SK-N-SH (cell line): ENCODE results near the gene TBC1D2B. TPM values are rescaled to one million over a fixed set of nuclear protein-coding genes. Genes with fewer than 3 reads are reported as not detected.
"Not testable (repeated sequence)": the region's sequence is repeated elsewhere in the genome, so short reads cannot be mapped to it uniquely, and the experiment has no call there.

Experiments
- CTCF ChIA-PET: fragments of 300-600, 350-600 bp; formaldehyde crosslinking; extraction: SDS; loops from one replicate; lab custom pipeline; 2021; lab: Yijun Ruan, JAX
- POLR2A ChIA-PET: fragments of 350-600 bp; sonication (Branson Sonifier 250); formaldehyde crosslinking; extraction: SDS; loops from one replicate; lab custom pipeline; 2020; ENCODE audit warnings: antibody characterized with exemption, inconsistent platforms; lab: Yijun Ruan, JAX
- DNase-seq: peaks from one replicate; pipeline ENCODE4 v3.0.0; 2012
- H2AFZ ChIP-seq: fragments of 200-600 bp; sonication (generic); 2 replicates; pipeline ENCODE4 v1.8.1; 2016; ENCODE audit warnings: antibody characterized with exemption, mild to moderate bottlenecking, low read depth
- H3F3A ChIP-seq: fragments of 200-600 bp; sonication (generic); replicated peaks from 2 replicates; pipeline ENCODE3; 2016; ENCODE audit warnings: antibody characterized with exemption, mild to moderate bottlenecking; ENCODE audit not compliant: insufficient read depth
- H3K27ac ChIP-seq, 2 experiments: fragments of 200-500 bp in 1 of 2; fragments of 200-600 bp in 1 of 2; sonication (Bioruptor generic) in 1 of 2; sonication (generic), shearing (Covaris generic) in 1 of 2; 2 replicates each; pipeline versions ENCODE4 v1.5.1 to v1.6.1; 2014 to 2016; ENCODE audit warnings: low read depth in 2 of 2, inconsistent platforms in 1 of 2, low read length in 1 of 2, mild to moderate bottlenecking in 1 of 2, mixed read lengths in 1 of 2
- H3K27me3 ChIP-seq: fragments of 200-600 bp; sonication (generic), shearing (Covaris generic); 2 replicates; pipeline ENCODE4 v1.6.1; 2016; ENCODE audit warnings: mixed run types; ENCODE audit not compliant: insufficient read depth
- H3K36me3 ChIP-seq, 2 experiments: fragments of 200-500 bp in 1 of 2; fragments of 200-600 bp in 1 of 2; sonication (Bioruptor generic) in 1 of 2; sonication (generic) in 1 of 2; replicated peaks in 1 of 2; 2 replicates each; pipeline versions ENCODE3 to v1.5.1; 2014 to 2016; ENCODE audit warnings: low read length in 1 of 2, mild to moderate bottlenecking in 1 of 2; ENCODE audit not compliant: insufficient read depth in 2 of 2, control insufficient read depth in 1 of 2
- H3K4me1 ChIP-seq, 2 experiments: fragments of 200-500 bp in 1 of 2; fragments of 200-600 bp in 1 of 2; sonication (Bioruptor generic) in 1 of 2; sonication (generic), shearing (Covaris generic) in 1 of 2; 2 replicates each; pipeline versions ENCODE4 v1.5.1 to v1.6.1; 2014 to 2016; ENCODE audit warnings: low read depth in 1 of 2, low read length in 1 of 2, mixed run types in 1 of 2; ENCODE audit not compliant: insufficient read depth in 2 of 2, control insufficient read depth in 1 of 2
- H3K4me2 ChIP-seq: fragments of 200-600 bp; sonication (generic), shearing (Covaris generic); 2 replicates; pipeline ENCODE4 v1.6.1; 2017; ENCODE audit warnings: mixed run types
- H3K4me3 ChIP-seq, 2 experiments: fragments of 200-500 bp in 1 of 2; fragments of 200-600 bp in 1 of 2; sonication (Bioruptor generic) in 1 of 2; sonication (generic), shearing (Covaris generic) in 1 of 2; 2 replicates each; pipeline versions ENCODE4 v1.5.1 to v1.8.1; 2014 to 2016; ENCODE audit warnings: low read depth in 2 of 2, inconsistent platforms in 1 of 2, low read length in 1 of 2, mild to moderate bottlenecking in 1 of 2, mixed read lengths in 1 of 2, moderate library complexity in 1 of 2
- H3K79me2 ChIP-seq: fragments of 200-600 bp; sonication (generic); 2 replicates; pipeline ENCODE4 v1.8.1; 2017; ENCODE audit warnings: mild to moderate bottlenecking; ENCODE audit not compliant: insufficient read depth
- H3K9ac ChIP-seq: fragments of 200-600 bp; sonication (generic); 2 replicates; pipeline ENCODE4 v1.6.1; 2017; ENCODE audit warnings: mixed run types
- H3K9me2 ChIP-seq: fragments of 200-600 bp; sonication (generic); 2 replicates; pipeline ENCODE4 v1.6.1; 2017; ENCODE audit warnings: mixed run types
- H3K9me3 ChIP-seq: fragments of 200-600 bp; sonication (generic); 2 replicates; pipeline ENCODE4 v1.6.1; 2017; ENCODE audit warnings: mixed run types, mild to moderate bottlenecking, moderate library complexity
- H4K20me1 ChIP-seq: fragments of 200-600 bp; sonication (generic); 2 replicates; pipeline ENCODE4 v1.6.1; 2017; ENCODE audit warnings: mild to moderate bottlenecking, mixed run types; ENCODE audit not compliant: insufficient read depth
- CTCF ChIP-seq: fragments of 200-600 bp; sonication (generic); IDR thresholded peaks from 2 replicates; pipeline ENCODE4 v1.6.1; 2017; ENCODE audit warnings: antibody characterized with exemption, mild to moderate bottlenecking, moderate library complexity
- WGBS: methylation state at CpG from one replicate; pipeline ENCODE4 v1.1.6; 2017; ENCODE audit warnings: low lambda C conversion rate; 5-methylcytosine and 5-hydroxymethylcytosine counted together
- polyA plus RNA-seq, 3 experiments: library from polyadenylated mRNA; depleted of rRNA; stranded (reverse); fragments of >200 nt; gene quantifications; 2 replicates each; pipeline ENCODE4 v1.2.3, GENCODE V29; 2012

TBC1D2B gene
- polyA plus RNA-seq, 1 of the 3 experiments (the other 2 are of a cell fraction), result 19.0 TPM

GRCh38 chr15:77953926-77954325 lies 123.6 kb downstream of the TBC1D2B start:
- H3K36me3 ChIP-seq, H3K27ac ChIP-seq, H3K4me1 ChIP-seq, H3K4me3 ChIP-seq, H3K9ac ChIP-seq, H3K79me2 ChIP-seq, H4K20me1 ChIP-seq, H2AFZ ChIP-seq, POLR2A ChIA-PET, DNase-seq, H3K4me2 ChIP-seq, H3K9me2 ChIP-seq, H3F3A ChIP-seq, H3K9me3 ChIP-seq: not testable (repeated sequence)
- H3K27me3 ChIP-seq, result peaks cover 10% of the 10 kb centered on the region; the same call in 1 of the 2 replicates
- 49% methylated on average over 5 of the region's 5 CpGs for WGBS
- CTCF ChIA-PET, result interaction anchor here (7.2 kb wide), 1 partner anchor 157 kb away, joined by 117 read pairs; no protein-coding TSS in a partner anchor

- TF ChIP-seq CTCF, result peak; percentile 9; the same call in 1 of the 2 replicates
- H4K20me1 ChIP-seq, H3K79me2 ChIP-seq, H3K27ac ChIP-seq, H3K4me3 ChIP-seq, H3K9me2 ChIP-seq, H2AFZ ChIP-seq, H3K9ac ChIP-seq, CTCF ChIA-PET, H3F3A ChIP-seq, H3K4me1 ChIP-seq, DNase-seq, H3K36me3 ChIP-seq, POLR2A ChIA-PET, H3K4me2 ChIP-seq, H3K27me3 ChIP-seq, H3K9me3 ChIP-seq: not testable (repeated sequence)
- 64% methylated on average over 4 of the region's 5 CpGs for WGBS
These were observed 124.5 kb downstream of the TBC1D2B start for GRCh38 chr15:77952928-77953446.

DNA sequence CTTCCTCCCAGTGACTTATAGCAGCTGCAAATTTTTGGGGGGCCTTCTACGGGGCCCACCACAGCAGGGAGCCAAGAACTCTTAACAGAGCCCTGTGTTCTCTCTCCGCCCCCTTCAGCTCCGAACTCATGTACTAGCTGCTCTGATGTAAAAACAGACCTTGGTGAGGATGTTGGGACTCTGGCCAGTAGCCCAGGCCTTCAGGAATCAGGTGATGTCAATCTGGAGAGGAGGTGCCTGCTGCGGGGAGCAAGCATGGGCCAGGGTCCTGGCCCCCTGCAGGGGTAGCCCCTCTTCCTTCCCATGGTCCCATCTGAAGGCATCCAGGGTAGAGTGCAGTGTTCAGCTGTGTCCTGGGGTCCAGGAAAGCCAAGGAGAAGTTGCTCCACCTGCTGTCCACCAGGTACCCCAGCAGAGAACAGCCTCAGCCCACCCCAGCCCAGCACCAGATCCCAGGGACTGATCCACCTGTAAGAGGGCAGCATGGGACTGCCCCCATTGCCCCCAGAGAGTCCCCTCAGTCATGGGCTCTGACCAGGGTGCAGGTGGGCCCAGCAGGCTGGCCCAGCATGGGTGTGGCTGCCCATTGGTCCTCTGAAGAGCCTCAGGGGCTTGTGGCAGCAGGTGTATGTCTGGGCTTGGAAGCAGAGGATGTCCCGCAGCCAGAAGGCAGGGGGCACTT lies 126.3 kb downstream of the TBC1D2B start:
- H3K4me2 ChIP-seq, H3K27ac ChIP-seq, H3K36me3 ChIP-seq, H3K9me3 ChIP-seq, H2AFZ ChIP-seq, H3K4me1 ChIP-seq, DNase-seq, H3K79me2 ChIP-seq, H3K27me3 ChIP-seq, H4K20me1 ChIP-seq, POLR2A ChIA-PET, H3K9me2 ChIP-seq, CTCF ChIA-PET, H3K4me3 ChIP-seq, H3F3A ChIP-seq, H3K9ac ChIP-seq: not testable (repeated sequence)
- 76% methylated on average over 4 of the region's 5 CpGs for WGBS

- H3K27me3 ChIP-seq, H3K9me3 ChIP-seq, H3K4me3 ChIP-seq, H3K4me1 ChIP-seq, CTCF ChIA-PET, POLR2A ChIA-PET, H3K9ac ChIP-seq, DNase-seq, H3K79me2 ChIP-seq, H4K20me1 ChIP-seq, H3F3A ChIP-seq, H3K4me2 ChIP-seq, H2AFZ ChIP-seq, H3K27ac ChIP-seq, H3K36me3 ChIP-seq, H3K9me2 ChIP-seq: not testable (repeated sequence)
- WGBS, result 86% methylated on average over 1 of the region's 2 CpGs
These were observed 127.0 kb downstream of the TBC1D2B start for GRCh38 chr15:77950470-77950869.
